Activated T-cell treated with anti-CD3 and anti-CD28 coated beads for 24 hours (primary cell): ENCODE measurements around the gene LRRC8E.

ENCODE experiments used
- DNase-seq: peaks from one replicate; pipeline ENCODE4 v3.0.0-alpha.2; 2020; ENCODE audit warnings: low read depth

The LRRC8E gene

GRCh38 chr19:7868326-7868670, 20.0 kb upstream of the LRRC8E start:
- DNase-seq, result no peak

- peak; percentile 71 for DNase-seq
Observed at GRCh38 chr19:7868671-7869452, 19.4 kb upstream of the LRRC8E start.

GRCh38 chr19:7869453-7869909, 18.8 kb upstream of the LRRC8E start:
- DNase-seq, result peak; percentile 64

- DNase-seq, result no peak
Observed at GRCh38 chr19:7869910-7870511, 18.3 kb upstream of the LRRC8E start.

GRCh38 chr19:7870571-7871436, 17.5 kb upstream of the LRRC8E start:
- DNase-seq, result no peak

- peak; percentile 64 for DNase-seq
Observed at GRCh38 chr19:7871437-7872305, 16.6 kb upstream of the LRRC8E start.

- DNase-seq, result no peak
Observed at GRCh38 chr19:7872306-7873204, 15.8 kb upstream of the LRRC8E start.

- DNase-seq, result no peak
Observed at GRCh38 chr19:7873304-7874075, 14.8 kb upstream of the LRRC8E start.

- no peak for DNase-seq
Observed at GRCh38 chr19:7874076-7874896, 14.0 kb upstream of the LRRC8E start, which contains the start of gene PRR36. PRR36 (minus strand) TSS chr19:7874390; CDS start chr19:7873689, 701 bp downstream.

GRCh38 chr19:7874897-7875273, 13.4 kb upstream of the LRRC8E start:
- DNase-seq, result no peak

- DNase-seq, result no peak
Observed at GRCh38 chr19:7877249-7877836, 11.0 kb upstream of the LRRC8E start.

- no peak for DNase-seq
Observed at GRCh38 chr19:7879111-7879807, 9.1 kb upstream of the LRRC8E start.

- DNase-seq, result no peak
Observed at GRCh38 chr19:7879836-7880235, 8.5 kb upstream of the LRRC8E start.

GRCh38 chr19:7881910-7882309, 6.4 kb upstream of the LRRC8E start:
- no peak for DNase-seq

- DNase-seq, result no peak
Observed at GRCh38 chr19:7883105-7883504, 5.2 kb upstream of the LRRC8E start.

GRCh38 chr19:7883796-7884570, 4.3 kb upstream of the LRRC8E start:
- no peak for DNase-seq

- DNase-seq, result no peak
Observed at GRCh38 chr19:7885818-7886217, 2.5 kb upstream of the LRRC8E start.
